Measurements from ENCODE around the gene CCDC148.
A peak's percentile ranks its signal among the peaks of the same experiment; 100 is the strongest.
"Not testable (repeated sequence)": the region's sequence is repeated elsewhere in the genome, so short reads cannot be mapped to it uniquely, and the experiment has no call there.

Gene CCDC148

DNA sequence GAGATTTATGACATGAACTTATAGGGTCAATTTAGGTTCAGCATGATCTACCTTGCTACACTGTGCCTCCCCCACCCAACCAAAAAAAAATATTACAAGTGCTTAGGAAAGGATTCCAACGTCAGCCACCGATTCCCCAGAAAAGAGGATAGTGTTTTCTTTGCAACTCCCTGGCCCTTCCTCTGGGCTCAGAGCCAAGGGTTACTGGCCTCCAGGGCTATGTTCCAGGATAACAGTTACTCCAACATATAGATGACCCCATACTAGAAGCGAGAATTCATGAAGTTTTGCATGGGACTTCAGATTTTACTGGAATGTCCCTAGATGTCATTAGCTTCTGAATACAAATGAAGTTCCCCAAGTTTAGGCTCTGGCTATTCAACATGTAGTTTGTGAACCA is 182.8 kb downstream of the CCDC148 start:
- no peak for DNase-seq

GRCh38 chr2:158270536-158270935 is 186.0 kb downstream of the CCDC148 start:
- DNase-seq = no peak

- DNase-seq = peak; percentile 52 to 75
These were observed 187.4 kb downstream of the CCDC148 start for GRCh38 chr2:158269143-158269542.

DNA sequence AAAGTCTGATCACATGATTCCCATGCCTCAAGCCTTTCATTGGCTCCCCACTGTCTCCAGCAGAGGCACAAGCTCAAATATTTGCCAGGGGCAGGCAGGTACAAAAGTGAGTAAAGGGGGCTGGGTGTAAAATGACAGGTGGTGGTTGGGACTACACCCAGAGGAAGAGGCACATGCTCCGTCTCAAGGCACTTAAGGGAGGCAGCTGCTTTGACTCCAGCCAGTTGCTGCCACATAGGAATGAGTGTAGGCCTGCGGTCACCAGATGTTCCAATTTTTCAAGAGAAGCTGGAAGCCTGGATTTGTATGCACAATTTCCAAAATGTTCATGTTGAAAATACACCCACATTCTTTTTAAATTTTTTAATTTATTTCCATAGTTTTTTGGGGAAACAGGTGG is 190.4 kb downstream of the CCDC148 start:
- peak in 1 of 2 experiments; percentile 45 for DNase-seq

GRCh38 chr2:158255257-158255656 is 201.3 kb downstream of the CCDC148 start:
- no peak for DNase-seq

DNA sequence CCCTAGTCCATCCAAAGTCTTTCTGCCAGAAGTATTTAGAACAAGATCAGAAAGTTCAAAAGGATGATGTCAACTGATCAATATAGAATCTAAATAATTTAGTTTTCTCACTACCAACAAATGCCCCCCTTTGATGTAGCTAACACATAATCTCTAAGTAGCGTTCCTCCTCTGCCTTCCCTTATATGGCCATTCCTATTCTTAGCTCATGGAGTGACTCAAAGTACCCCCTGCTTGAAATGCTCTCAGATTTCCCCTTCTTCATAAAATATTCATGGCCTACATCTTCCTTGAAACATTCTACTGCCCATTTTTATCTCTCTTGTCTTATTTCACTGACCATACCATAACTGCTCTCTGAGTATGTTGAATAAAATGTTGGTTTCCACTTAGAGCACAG is 203.4 kb downstream of the CCDC148 start:
- no peak for DNase-seq

GRCh38 chr2:158251356-158251755 is 205.2 kb downstream of the CCDC148 start:
- DNase-seq = no peak

DNA sequence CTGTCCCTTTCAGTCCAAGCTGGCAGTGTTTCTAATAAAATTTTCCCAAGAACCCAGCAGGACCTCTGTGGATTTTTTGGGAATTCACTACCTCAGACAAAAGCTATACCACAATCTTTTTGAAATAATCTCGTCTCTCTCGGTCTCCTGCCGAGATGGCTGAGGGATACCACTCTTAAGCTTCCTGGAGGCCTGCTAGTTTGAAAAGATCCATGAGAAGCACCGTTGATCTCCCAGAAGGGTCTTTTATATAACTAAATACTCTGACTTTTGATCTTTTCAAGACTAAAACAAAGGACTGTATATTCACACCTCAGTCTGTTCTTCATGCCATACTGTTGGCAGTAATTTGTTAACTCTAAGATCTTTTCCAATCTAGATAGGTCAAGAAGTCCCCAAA is 213.2 kb downstream of the CCDC148 start:
- no peak for DNase-seq

DNA sequence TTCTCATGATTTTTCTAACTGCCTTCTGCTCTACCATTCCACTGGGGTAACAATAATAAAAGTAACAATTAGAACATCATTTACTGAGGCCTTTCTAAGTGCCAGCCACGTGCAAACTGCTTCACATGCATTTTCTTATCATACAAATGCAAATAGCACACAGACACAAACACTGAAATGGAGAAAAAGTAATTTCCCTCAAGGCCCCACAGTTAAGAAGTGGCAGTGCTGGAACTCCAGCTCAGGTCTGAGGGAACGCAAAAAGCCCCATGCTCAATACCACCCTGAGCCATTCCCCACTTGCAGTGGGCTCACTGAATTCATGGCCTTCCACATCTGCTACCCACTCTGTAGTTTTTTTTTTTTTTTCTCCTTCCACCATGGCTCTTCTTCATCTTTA is 214.3 kb downstream of the CCDC148 start:
- DNase-seq = no peak

GRCh38 chr2:158240975-158241374 is 215.6 kb downstream of the CCDC148 start:
- DNase-seq = no peak

DNA sequence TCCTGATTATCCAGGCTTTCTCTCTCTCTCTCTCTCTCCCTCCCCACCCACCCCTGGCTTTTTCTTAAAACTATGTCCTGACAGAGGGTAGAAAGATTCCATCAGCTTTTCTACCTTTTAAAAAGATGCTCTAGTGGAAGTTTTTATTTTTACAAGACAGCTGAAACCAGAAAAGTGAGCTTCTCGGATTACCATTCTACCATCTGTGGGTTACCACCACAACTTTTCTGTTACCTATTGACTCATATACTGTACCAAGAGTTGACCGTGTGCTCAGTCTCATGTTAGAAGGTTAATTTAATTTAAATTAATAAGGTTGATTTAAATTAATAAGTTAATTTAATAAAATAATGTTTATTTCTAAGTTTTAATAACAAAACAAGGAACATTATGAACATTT is 217.3 kb downstream of the CCDC148 start:
- DNase-seq = no peak

DNA sequence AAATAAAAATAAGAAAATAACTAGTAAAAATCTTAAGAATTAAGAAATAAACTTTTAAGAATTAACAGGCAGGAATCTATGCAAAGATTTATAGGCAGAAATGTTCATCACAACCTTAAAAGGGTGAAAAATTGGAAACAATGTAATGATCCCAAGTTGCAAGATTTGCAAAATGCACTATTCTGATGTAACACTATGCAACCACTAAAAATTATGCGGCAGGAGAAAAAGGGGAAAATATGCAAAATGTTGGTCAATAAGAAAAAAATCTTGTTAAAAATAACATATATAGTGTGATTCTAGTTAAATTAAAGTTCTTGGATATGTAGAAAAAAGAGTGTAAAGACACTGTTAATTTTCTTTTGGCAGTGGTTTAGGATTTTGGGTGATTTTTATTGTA is 222.1 kb downstream of the CCDC148 start:
- DNase-seq = no peak

DNA sequence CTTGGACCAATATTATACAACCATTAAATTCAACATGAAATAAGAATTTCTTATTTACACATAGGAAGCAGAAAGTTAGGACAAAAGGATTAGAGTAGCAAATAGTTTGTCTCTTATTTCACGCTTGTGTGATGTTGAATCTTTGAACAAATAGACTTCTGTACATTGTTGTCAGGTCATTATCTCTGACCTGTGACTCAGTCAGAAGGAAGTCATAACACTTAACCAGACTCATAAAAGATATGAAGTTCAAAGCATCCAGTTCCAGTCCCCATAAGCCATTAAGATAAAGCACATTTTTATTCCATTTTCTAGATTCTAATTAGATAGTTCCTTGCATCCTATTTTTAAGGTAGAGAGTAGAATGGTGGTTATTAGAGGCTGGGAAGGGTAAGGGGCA is 224.1 kb downstream of the CCDC148 start:
- no peak for DNase-seq

DNA sequence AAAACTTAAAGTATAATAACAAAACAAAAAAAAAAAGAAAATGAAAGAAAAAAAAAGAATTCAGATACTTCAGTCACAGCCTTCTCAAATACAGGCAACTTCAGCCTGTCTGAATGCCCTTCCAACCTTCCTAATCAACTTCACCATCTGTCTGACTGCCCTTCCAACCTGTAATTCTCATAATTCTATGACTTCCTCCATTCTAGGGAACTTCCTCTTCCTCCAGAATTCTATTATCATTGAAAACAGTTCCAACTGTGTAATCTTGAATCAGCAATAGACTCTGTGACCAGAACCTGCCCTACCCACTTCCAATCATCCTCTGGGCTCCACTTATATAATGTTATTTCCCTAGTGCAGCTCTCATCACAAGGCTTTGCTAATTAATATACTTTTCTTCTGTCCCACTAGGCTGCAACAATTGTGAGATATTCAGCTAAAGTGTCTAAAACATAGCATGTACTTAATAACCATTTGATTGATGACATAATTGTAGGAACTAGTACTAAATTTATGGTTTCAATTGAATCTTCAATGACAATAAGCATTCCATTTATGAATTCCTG is 227.5 kb downstream of the CCDC148 start:
- DNase-seq = no peak

GRCh38 chr2:158223066-158223465 is 233.5 kb downstream of the CCDC148 start:
- not testable (repeated sequence) for DNase-seq

GRCh38 chr2:158221063-158222020 is 235.2 kb downstream of the CCDC148 start:
- DNase-seq = no peak

GRCh38 chr2:158217593-158217992 is 239.0 kb downstream of the CCDC148 start:
- no peak for DNase-seq

DNA sequence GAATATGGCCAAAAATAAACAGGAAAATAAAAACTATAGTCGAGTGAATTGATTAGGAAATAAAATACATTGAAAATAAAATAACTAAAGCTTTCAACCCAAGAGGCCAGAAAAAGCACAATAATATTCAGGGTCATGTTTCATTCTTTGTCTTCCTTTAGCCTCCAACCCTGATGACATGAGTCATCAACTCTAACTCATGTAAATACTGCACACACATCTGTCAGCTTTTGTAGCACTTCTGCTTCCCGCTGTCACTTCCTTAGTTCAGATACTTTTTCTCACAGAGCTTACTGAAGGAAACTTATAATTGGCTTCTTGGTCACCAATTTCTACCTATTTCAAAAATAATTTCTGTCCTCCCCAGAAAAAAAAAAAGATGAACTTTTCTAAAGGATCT is 242.1 kb downstream of the CCDC148 start:
- no peak for DNase-seq

DNA sequence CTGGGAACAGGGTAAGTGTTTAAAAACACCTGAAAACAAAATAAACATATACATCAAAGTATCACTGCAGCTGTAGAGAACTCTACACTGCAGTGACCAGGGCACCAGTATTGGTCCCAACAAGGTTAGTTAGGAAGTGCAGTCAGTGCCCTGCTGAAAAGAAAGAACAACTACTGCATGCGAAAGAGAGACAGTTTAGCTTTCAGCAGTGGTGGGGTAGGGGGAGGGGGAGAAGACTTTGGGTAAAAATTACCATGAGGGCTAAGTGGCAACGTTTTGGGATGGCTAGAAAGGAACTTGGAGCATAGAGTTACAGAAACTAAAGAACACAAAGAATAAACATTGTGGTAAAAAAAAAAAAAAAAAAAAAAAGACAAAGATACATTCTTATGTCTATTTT is 242.8 kb downstream of the CCDC148 start:
- no peak for DNase-seq

- no peak for DNase-seq
These were observed 244.3 kb downstream of the CCDC148 start for GRCh38 chr2:158212301-158212700.

- DNase-seq = no peak
These were observed 245.1 kb downstream of the CCDC148 start for GRCh38 chr2:158211502-158211901.

DNA sequence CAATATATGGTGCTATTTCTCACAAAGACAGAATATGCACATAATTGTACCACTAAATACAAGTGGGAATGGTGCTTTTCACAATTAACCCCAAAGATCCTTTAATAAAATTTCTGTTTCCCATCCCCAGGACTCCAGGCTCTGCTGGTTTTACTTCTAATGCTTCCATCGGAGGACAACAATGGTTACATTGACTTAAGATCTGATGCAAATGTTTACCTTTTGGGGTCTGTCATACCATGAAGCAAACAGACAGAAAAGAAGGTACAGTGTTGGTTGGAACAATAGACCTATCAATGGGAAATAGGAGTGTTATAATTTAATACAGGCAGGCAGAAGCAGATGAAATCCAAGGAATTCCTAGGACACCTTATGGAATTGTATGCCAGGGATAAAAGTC is 249.2 kb downstream of the CCDC148 start:
- DNase-seq = no peak

DNA sequence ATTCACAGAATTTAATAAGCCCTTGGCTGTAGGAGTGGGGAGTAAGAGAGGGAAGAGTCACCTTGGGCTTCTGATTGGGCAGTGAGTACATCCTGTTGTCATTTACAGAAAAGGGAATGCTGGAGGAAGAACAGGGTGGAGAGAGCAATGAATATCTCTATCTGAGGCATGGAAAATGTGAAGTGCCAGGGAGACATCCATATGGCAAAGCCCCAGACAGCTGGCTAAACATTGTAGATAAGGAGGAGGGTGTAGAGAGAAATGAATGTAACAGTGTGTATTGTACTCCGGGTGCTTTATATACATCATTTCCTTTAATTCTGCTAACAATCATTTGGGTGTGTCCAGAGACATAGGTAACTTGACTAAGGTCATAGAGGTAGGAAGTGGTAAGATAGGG is 251.3 kb downstream of the CCDC148 start:
- peak; percentile 20 to 56 for DNase-seq

- no peak for DNase-seq
These were observed 251.8 kb downstream of the CCDC148 start for GRCh38 chr2:158204741-158205165.

Data from NCI-H2081 (cell line).